T-helper 1 cell treated with Interleukin-12 subunit alpha and Interleukin-12 subunit beta and Interleukin-4 antibody, amounts not matched to agents 30 ng/mL and 1 ng/mL, for 36 hours (primary cell): ENCODE measurements around the gene PARN. TPM values are rescaled to one million over a fixed set of nuclear protein-coding genes. Genes with fewer than 3 reads are reported as not detected.
"Not testable (repeated sequence)": the region's sequence is repeated elsewhere in the genome, so short reads cannot be mapped to it uniquely, and the experiment has no call there.

Experiments used
- intact Hi-C: fragments of 100-400 bp; cut with micrococcal nuclease; formaldehyde crosslinking; loops from one replicate; pipeline ENCODE4 v1.15.1; 2024
- total RNA-seq: library from RNA; stranded (reverse); gene quantifications from 2 replicates; pipeline ENCODE4 v1.2.3, GENCODE V29; 2022

Gene PARN
- total RNA-seq, 1 donor from 2014 or later = 41.0 TPM

GRCh38 chr16:14403001-14403389, 227.1 kb downstream of the PARN start:
- intact Hi-C loops = not testable (repeated sequence)

GRCh38 chr16:14402114-14403000, 227.7 kb downstream of the PARN start:
- intact Hi-C loops = not testable (repeated sequence)

GRCh38 chr16:14401711-14402061, 228.4 kb downstream of the PARN start:
- intact Hi-C loops = not testable (repeated sequence)

- intact Hi-C loops = not testable (repeated sequence)
Observed at GRCh38 chr16:14400978-14401710, 228.9 kb downstream of the PARN start.

GRCh38 chr16:14400285-14400977, 229.6 kb downstream of the PARN start:
- intact Hi-C loops = no loop called here

- intact Hi-C loops = no loop called here
Observed at GRCh38 chr16:14399378-14400284, 230.4 kb downstream of the PARN start.

GRCh38 chr16:14398014-14398717, 231.9 kb downstream of the PARN start:
- intact Hi-C loops = no loop called here

GRCh38 chr16:14395710-14396304, 234.3 kb downstream of the PARN start:
- intact Hi-C loops = not testable (repeated sequence)

- intact Hi-C loops = no loop called here
Observed at GRCh38 chr16:14394834-14395233, 235.2 kb downstream of the PARN start.

GRCh38 chr16:14392960-14393359, 237.1 kb downstream of the PARN start:
- intact Hi-C loops = no loop called here

- intact Hi-C loops = no loop called here
Observed at GRCh38 chr16:14389359-14389758, 240.7 kb downstream of the PARN start.

GRCh38 chr16:14388243-14388642, 241.8 kb downstream of the PARN start:
- intact Hi-C loops = no loop called here

GRCh38 chr16:14386115-14386514, 243.9 kb downstream of the PARN start:
- intact Hi-C loops = no loop called here

Other genes starting within 250 kb of the PARN start
- 60.3 and 64.2 TPM in 2 replicates for gene BFAR, start 2.7 kb upstream of the PARN start, total RNA-seq
- not detected in 2 replicates for gene PLA2G10, start 64.0 kb upstream of the PARN start, total RNA-seq
- gene NPIPA3, start 73.2 kb upstream of the PARN start, total RNA-seq = 1.8 and 4.0 TPM in 2 replicates
- 2.1 and 5.7 TPM in 2 replicates for gene NPIPA2, start 112.3 kb upstream of the PARN start, total RNA-seq
- gene NOMO1, start 203.5 kb upstream of the PARN start, total RNA-seq = 58.6 and 62.8 TPM in 2 replicates